Smooth muscle cell of the brain vasculature (primary cell): ENCODE data around the gene VAV2.

Experiments used
- DNase-seq: peaks from one replicate; pipeline ENCODE4 v3.0.0-alpha.2; 2012; ENCODE audit warnings: low read depth, low spot score

VAV2 gene

GRCh38 chr9:133991964-133992779 lies at the start of gene VAV2:
Gene VAV2, minus strand, starts transcription at chr9:133992324. Its CDS starts 46 bp downstream, at chr9:133992278.
- no peak for DNase-seq

GRCh38 chr9:134041649-134041962 lies 49.5 kb upstream of the VAV2 start:
- DNase-seq, result no peak

GRCh38 chr9:134040781-134041648 lies 48.9 kb upstream of the VAV2 start:
- DNase-seq, result no peak

GRCh38 chr9:134040176-134040565 lies 48.0 kb upstream of the VAV2 start:
- DNase-seq, result no peak

GRCh38 chr9:134039386-134040175 lies 47.5 kb upstream of the VAV2 start:
- no peak for DNase-seq

GRCh38 chr9:134037641-134038040 lies 45.5 kb upstream of the VAV2 start:
- no peak for DNase-seq

- DNase-seq, result no peak
Measured at GRCh38 chr9:134036130-134036529, 44.0 kb upstream of the VAV2 start.

GRCh38 chr9:134035041-134036039 lies 43.2 kb upstream of the VAV2 start:
- no peak for DNase-seq

GRCh38 chr9:134034215-134035040 lies 42.3 kb upstream of the VAV2 start:
- DNase-seq, result no peak

GRCh38 chr9:134033516-134034214 lies 41.5 kb upstream of the VAV2 start:
- DNase-seq, result no peak

- DNase-seq, result no peak
Measured at GRCh38 chr9:134032456-134033222, 40.5 kb upstream of the VAV2 start.

- no peak for DNase-seq
Measured at GRCh38 chr9:134031783-134032182, 39.7 kb upstream of the VAV2 start.

GRCh38 chr9:134030821-134031470 lies 38.8 kb upstream of the VAV2 start:
- DNase-seq, result no peak

- no peak for DNase-seq
Measured at GRCh38 chr9:134029248-134030226, 37.4 kb upstream of the VAV2 start.

GRCh38 chr9:134028575-134029247 lies 36.6 kb upstream of the VAV2 start:
- no peak for DNase-seq

GRCh38 chr9:134028076-134028475 lies 36.0 kb upstream of the VAV2 start:
- DNase-seq, result no peak
